ENCODE data around the gene NAPB. TPM values are rescaled to one million over a fixed set of nuclear protein-coding genes. Genes with fewer than 3 reads are reported as not detected.

The NAPB gene
- total RNA-seq, 1 donor: 7.4 TPM

GRCh38 chr20:23370873-23371272 lies 50.4 kb downstream of the NAPB start:
- no peak overlapping the region for H3K4me3 ChIP-seq (ENCODE audit: low read depth, low read length)
- no peak for DNase-seq (ENCODE audit: low read depth)
- TF ChIP-seq, protein P1, sequence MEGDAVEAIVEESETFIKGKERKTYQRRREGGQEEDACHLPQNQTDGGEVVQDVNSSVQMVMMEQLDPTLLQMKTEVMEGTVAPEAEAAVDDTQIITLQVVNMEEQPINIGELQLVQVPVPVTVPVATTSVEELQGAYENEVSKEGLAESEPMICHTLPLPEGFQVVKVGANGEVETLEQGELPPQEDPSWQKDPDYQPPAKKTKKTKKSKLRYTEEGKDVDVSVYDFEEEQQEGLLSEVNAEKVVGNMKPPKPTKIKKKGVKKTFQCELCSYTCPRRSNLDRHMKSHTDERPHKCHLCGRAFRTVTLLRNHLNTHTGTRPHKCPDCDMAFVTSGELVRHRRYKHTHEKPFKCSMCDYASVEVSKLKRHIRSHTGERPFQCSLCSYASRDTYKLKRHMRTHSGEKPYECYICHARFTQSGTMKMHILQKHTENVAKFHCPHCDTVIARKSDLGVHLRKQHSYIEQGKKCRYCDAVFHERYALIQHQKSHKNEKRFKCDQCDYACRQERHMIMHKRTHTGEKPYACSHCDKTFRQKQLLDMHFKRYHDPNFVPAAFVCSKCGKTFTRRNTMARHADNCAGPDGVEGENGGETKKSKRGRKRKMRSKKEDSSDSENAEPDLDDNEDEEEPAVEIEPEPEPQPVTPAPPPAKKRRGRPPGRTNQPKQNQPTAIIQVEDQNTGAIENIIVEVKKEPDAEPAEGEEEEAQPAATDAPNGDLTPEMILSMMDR (IDR thresholded peaks at IDR 0.05; ENCODE audit: insufficient read depth, low read length): no peak

GRCh38 chr20:23370274-23370673 lies 51.0 kb downstream of the NAPB start:
- TF ChIP-seq, protein P1 (IDR thresholded peaks at IDR 0.05; ENCODE audit: insufficient read depth, low read length): no peak
- no peak for DNase-seq (ENCODE audit: low read depth)

GRCh38 chr20:23369072-23369823 lies 52.0 kb downstream of the NAPB start:
- TF ChIP-seq, protein P1 (IDR thresholded peaks at IDR 0.05; ENCODE audit: insufficient read depth, low read length): no peak
- H3K4me3 ChIP-seq (ENCODE audit: low read depth, low read length): no peak overlapping the region
- no peak for DNase-seq (ENCODE audit: low read depth)

More at GRCh38 chr20:23370274-23370673, 51.0 kb downstream of the NAPB start:
- H3K4me3 ChIP-seq (ENCODE audit: low read depth, low read length): no peak overlapping the region

DNA sequence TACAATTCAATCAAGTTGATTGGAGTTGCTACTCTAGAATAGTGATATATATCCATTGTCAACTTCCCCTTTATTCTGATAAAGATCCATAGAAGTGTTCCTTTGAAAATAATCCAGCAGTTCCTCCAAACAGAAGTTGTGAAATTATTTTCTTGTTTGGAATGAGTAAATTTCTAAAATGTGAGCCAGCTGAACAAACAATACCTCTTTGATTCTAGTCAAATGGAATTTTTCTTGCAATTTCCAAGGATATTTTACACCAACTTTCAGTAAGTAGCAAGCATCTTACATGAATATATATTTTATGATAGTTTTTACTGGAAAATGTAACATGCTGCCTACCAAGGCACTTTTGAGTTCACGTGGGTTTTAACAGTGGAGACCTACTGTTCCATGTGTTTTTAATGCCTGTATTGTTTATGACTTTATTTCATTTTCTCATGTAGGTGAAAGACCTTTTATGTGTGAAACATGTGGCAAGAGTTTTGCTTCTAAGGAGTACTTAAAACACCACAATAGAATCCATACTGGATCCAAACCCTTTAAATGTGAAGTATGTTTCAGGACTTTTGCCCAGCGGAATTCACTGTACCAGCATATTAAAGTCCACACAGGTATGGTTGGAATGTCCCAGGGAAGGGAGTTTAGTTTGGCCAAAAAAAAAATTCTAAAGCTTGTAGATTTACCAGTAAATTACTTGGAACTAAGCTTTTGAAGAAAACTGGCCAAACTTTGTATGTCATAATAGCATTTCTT lies 52.8 kb downstream of the NAPB start:
- TF ChIP-seq, protein P1 (IDR thresholded peaks at IDR 0.05; ENCODE audit: insufficient read depth, low read length): no peak
- DNase-seq (ENCODE audit: low read depth): peak; percentile 38
- H3K4me3 ChIP-seq (ENCODE audit: low read depth, low read length): no peak overlapping the region

DNA sequence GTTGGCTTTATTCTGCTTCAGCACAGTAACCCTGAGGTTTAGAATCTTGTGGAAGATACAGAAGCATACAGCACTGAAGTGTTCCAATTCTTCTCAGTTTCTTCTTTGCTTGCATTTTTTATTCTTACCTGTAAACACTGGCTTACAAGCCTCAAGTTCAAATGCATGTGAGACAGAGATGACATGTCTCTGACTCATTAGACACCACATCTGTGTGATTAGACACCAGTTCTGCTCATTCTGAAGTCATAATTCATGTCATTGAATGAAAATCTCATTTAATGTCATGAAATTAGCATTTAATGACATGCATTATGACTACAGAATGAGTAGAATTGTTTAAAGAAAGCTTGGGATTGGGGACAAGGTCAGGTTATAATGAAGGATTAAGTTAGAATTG lies 53.5 kb downstream of the NAPB start:
- no peak for DNase-seq (ENCODE audit: low read depth)

GRCh38 chr20:23366384-23366783 lies 54.9 kb downstream of the NAPB start:
- no peak for DNase-seq (ENCODE audit: low read depth)
- H3K4me3 ChIP-seq (ENCODE audit: low read depth, low read length): no peak overlapping the region
- TF ChIP-seq, protein P1 (IDR thresholded peaks at IDR 0.05; ENCODE audit: insufficient read depth, low read length): no peak

More for the DNA sequence above, 53.5 kb downstream of the NAPB start:
- no peak overlapping the region for H3K4me3 ChIP-seq (ENCODE audit: low read depth, low read length)
- TF ChIP-seq, protein P1 (IDR thresholded peaks at IDR 0.05; ENCODE audit: insufficient read depth, low read length): no peak

All from fibroblast of the aortic adventitia (primary cell).